Measurements from ENCODE around the gene GLB1L2.
"Not testable (repeated sequence)": the region's sequence is repeated elsewhere in the genome, so short reads cannot be mapped to it uniquely, and the experiment has no call there.

GLB1L2 gene

GRCh38 chr11:134322553-134322952 lies 9.2 kb upstream of the GLB1L2 start:
- DNase-seq (ENCODE audit: low spot score), result no peak

- DNase-seq (ENCODE audit: low spot score), result no peak
These were observed 3.4 kb upstream of the GLB1L2 start for GRCh38 chr11:134328433-134328832.

- no peak for DNase-seq (ENCODE audit: low spot score)
These were observed 1.0 kb upstream of the GLB1L2 start for GRCh38 chr11:134330611-134331353.

- DNase-seq (ENCODE audit: low spot score), result no peak
These were observed 422 bp downstream of the GLB1L2 start for GRCh38 chr11:134332189-134332631.

- no peak for DNase-seq (ENCODE audit: low spot score)
These were observed 994 bp downstream of the GLB1L2 start for GRCh38 chr11:134332782-134333181.

- no peak for DNase-seq (ENCODE audit: low spot score)
These were observed 1.5 kb downstream of the GLB1L2 start for GRCh38 chr11:134333312-134333711.

- DNase-seq (ENCODE audit: low spot score), result no peak
These were observed 2.2 kb downstream of the GLB1L2 start for GRCh38 chr11:134333946-134334345.

- no peak for DNase-seq (ENCODE audit: low spot score)
These were observed 3.2 kb downstream of the GLB1L2 start for GRCh38 chr11:134334796-134335571.

- DNase-seq (ENCODE audit: low spot score), result no peak
These were observed 5.3 kb downstream of the GLB1L2 start for GRCh38 chr11:134337051-134337450.

- DNase-seq (ENCODE audit: low spot score), result no peak
These were observed 6.3 kb downstream of the GLB1L2 start for GRCh38 chr11:134338068-134338467.

GRCh38 chr11:134338654-134339053 lies 6.9 kb downstream of the GLB1L2 start:
- DNase-seq (ENCODE audit: low spot score), result no peak

GRCh38 chr11:134339756-134340155 lies 8.0 kb downstream of the GLB1L2 start:
- no peak for DNase-seq (ENCODE audit: low spot score)

- no peak for DNase-seq (ENCODE audit: low spot score)
These were observed 8.7 kb downstream of the GLB1L2 start for GRCh38 chr11:134340354-134340964.

GRCh38 chr11:134341805-134342571 lies 10.2 kb downstream of the GLB1L2 start:
- DNase-seq (ENCODE audit: low spot score), result no peak

- DNase-seq (ENCODE audit: low spot score), result no peak
These were observed 11.0 kb downstream of the GLB1L2 start for GRCh38 chr11:134342572-134343340.

- DNase-seq (ENCODE audit: low spot score), result no peak
These were observed 11.9 kb downstream of the GLB1L2 start for GRCh38 chr11:134343646-134344045.

GRCh38 chr11:134344497-134345236 lies 12.9 kb downstream of the GLB1L2 start:
- not testable (repeated sequence) for DNase-seq (ENCODE audit: low spot score)

GRCh38 chr11:134345237-134345550 lies 13.4 kb downstream of the GLB1L2 start:
- DNase-seq (ENCODE audit: low spot score), result no peak

GRCh38 chr11:134346101-134346975 lies 14.6 kb downstream of the GLB1L2 start:
- no peak for DNase-seq (ENCODE audit: low spot score)

- no peak for DNase-seq (ENCODE audit: low spot score)
These were observed 15.2 kb downstream of the GLB1L2 start for GRCh38 chr11:134346976-134347350.

Data from germinal center (tissue), 1 donor.